PC-3 (cell line): ENCODE data around the gene SPATA6L.

Experiments
- CTCF ChIP-seq: fragments of 300-600 bp; sonication (generic); conservative IDR thresholded peaks from 2 replicates; pipeline ENCODE4 v1.5.1; 2017; ENCODE audit warnings: antibody characterized with exemption, low read depth, mild to moderate bottlenecking, low read length
- EZH2 ChIP-seq: fragments of 300-600 bp; sonication (generic); IDR thresholded peaks from one replicate; pipeline ENCODE4 v1.6.1; 2017; ENCODE audit warnings: antibody characterized with exemption, mild to moderate bottlenecking, low read length; ENCODE audit not compliant: unreplicated experiment

DNA sequence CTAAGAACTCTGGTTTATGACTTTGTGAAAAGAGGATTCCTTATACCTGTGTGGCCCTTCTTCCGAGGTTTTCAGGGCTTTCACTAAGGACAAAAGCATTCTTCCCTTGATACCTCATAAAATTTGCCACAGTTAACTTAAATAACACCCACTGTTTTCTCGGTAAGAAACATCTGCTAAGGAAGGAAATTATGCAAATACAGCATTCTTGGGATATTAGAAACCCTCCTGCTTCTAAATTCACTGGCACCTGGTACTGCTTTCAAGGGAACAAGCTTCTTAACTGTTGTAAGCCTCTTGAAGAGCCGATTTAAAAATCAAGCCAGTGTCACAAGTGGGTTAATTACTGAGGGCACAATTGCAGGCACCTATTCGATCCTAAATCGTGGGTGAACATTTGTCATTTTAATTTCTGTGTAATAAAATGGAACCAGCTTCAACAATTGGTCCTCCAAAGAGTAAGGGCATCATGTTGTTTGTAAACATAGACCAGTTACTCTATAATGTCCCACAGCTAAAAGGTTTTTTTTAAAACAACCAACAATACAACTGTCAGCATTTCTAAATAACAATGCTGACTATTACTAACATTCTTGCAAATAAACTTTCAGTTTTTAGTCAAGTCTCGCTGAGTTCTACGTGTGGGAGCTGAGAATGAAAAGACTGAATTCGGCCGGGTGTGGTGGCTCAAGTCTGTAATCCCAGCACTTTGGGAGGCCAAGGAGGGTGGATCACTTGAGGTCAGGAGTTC, 48.2 kb upstream of the SPATA6L start:
- TF ChIP-seq EZH2 (no peak), CTCF (no peak)
